T-cell (primary cell): ENCODE measurements around the gene ZCCHC24. TPM values are rescaled to one million over a fixed set of nuclear protein-coding genes. Genes with fewer than 3 reads are reported as not detected.

ENCODE experiments used
- ATAC-seq, 4 experiments: fragments of 200-7000 bp in 3 of 4; fragments of 150-1000 bp in 1 of 4; cut with Tn5 transposase; replicated peaks in 1 of 4; 1 replicate in 3 of 4; 2 replicates in 1 of 4; pipeline ENCODE4 v1.10.0; 2021; ENCODE audit warnings: moderate library complexity in 3 of 4, mild to moderate bottlenecking in 2 of 4, moderate number of reproducible peaks in 1 of 4
- CTCF ChIA-PET, 2 donors: fragments of 300-600 bp; sonication (Branson Sonifier 250); formaldehyde crosslinking; loops; one replicate each; lab custom pipeline; 2022; ENCODE audit warnings: antibody characterized with exemption in 2 of 2; lab: Charles Lee
- POLR2A ChIA-PET, 2 donors: fragments of 300-600 bp; sonication (Branson Sonifier 250); formaldehyde crosslinking; loops; one replicate each; lab custom pipeline; 2022; ENCODE audit warnings: antibody characterized with exemption in 2 of 2; lab: Charles Lee
- DNase-seq, 35 experiments: peaks; one replicate each; pipeline versions ENCODE4 v3.0.0 to v3.0.0-alpha.2; 2013 to 2023
- H3K27ac ChIP-seq: one replicate; pipeline ENCODE4 v1.5.1; 2013; ENCODE audit warnings: low read length
- H3K27me3 ChIP-seq, 2 experiments: replicated peaks in 1 of 2; 1 replicate in 1 of 2; 2 replicates in 1 of 2; pipeline versions ENCODE4 v1.6.1 to v1.7.0; 2013; ENCODE audit warnings: low read length in 1 of 2, mixed read lengths in 1 of 2; ENCODE audit not compliant: control insufficient read depth in 2 of 2, insufficient read depth in 2 of 2; ENCODE audit errors: extremely low read depth in 1 of 2
- H3K36me3 ChIP-seq, 2 donors: 1 replicate in 1 of 2; 2 replicates in 1 of 2; pipeline versions ENCODE4 v1.6.1 to v1.7.0; 2013; ENCODE audit warnings: low read length in 1 of 2; ENCODE audit not compliant: control insufficient read depth in 2 of 2, insufficient read depth in 1 of 2; ENCODE audit errors: extremely low read depth in 1 of 2
- H3K4me1 ChIP-seq, 2 experiments: 1 replicate in 1 of 2; 2 replicates in 1 of 2; pipeline versions ENCODE4 v1.6.1 to v1.7.0; 2013; ENCODE audit warnings: low read length in 2 of 2, mixed read lengths in 1 of 2; ENCODE audit not compliant: insufficient read depth in 2 of 2, control insufficient read depth in 1 of 2; ENCODE audit errors: extremely low read depth in 1 of 2
- H3K4me3 ChIP-seq, 2 donors: 1 replicate in 1 of 2; 2 replicates in 1 of 2; pipeline versions ENCODE4 v1.5.1 to v1.7.0; 2013; ENCODE audit warnings: mild to moderate bottlenecking in 2 of 2, low read length in 1 of 2, moderate library complexity in 1 of 2; ENCODE audit not compliant: control insufficient read depth in 1 of 2; ENCODE audit errors: extremely low read depth in 1 of 2
- H3K9me3 ChIP-seq: 2 replicates; pipeline ENCODE4 v1.7.0; 2013
- H3K27ac Mint-ChIP-seq, 2 donors: one replicate each; pipeline ENCODE4 v1.8.0; 2020 to 2021; ENCODE audit warnings: mild to moderate bottlenecking in 2 of 2, mixed read lengths in 2 of 2
- H3K27me3 Mint-ChIP-seq, 2 donors: one replicate each; pipeline ENCODE4 v1.8.0; 2021 to 2022; ENCODE audit warnings: mixed read lengths in 2 of 2
- H3K36me3 Mint-ChIP-seq: one replicate; pipeline ENCODE4 v1.8.0; 2021; ENCODE audit warnings: mixed read lengths
- H3K4me1 Mint-ChIP-seq, 3 donors: one replicate each; pipeline ENCODE4 v1.8.0; 2020 to 2022; ENCODE audit warnings: mixed read lengths in 3 of 3, mild to moderate bottlenecking in 1 of 3
- H3K4me3 Mint-ChIP-seq, 3 donors: one replicate each; pipeline ENCODE4 v1.8.0; 2020 to 2022; ENCODE audit warnings: mild to moderate bottlenecking in 3 of 3, mixed read lengths in 3 of 3, moderate library complexity in 3 of 3
- H3K9me3 Mint-ChIP-seq, 3 donors: one replicate each; pipeline ENCODE4 v1.8.0; 2020 to 2022; ENCODE audit warnings: mixed read lengths in 3 of 3
- WGBS: methylation state at CpG from one replicate; pipeline ENCODE4 v1.1.5; 2013; ENCODE audit warnings: missing lambda C conversion rate; ENCODE audit not compliant: insufficient coverage; 5-methylcytosine and 5-hydroxymethylcytosine counted together
- total RNA-seq, 35 experiments: library from RNA in 6 of 35; stranded (reverse) in 6 of 35; fragments of 120-200 nt in 1 of 35; gene quantifications; one replicate each; pipeline versions ENCODE4 v1.2.1 to v1.2.4 and lab custom pipeline; 2013 to 2026

The ZCCHC24 gene
- total RNA-seq, 5 donors from 2014 or later (not counting 1 experiment from before 2014, with no cell fraction given), result 0.60 to 2.4 (median 1.9) TPM

GRCh38 chr10:79435271-79436065 lies 10.0 kb downstream of the ZCCHC24 start:
- no peaks in the 10 kb centered on the region for H3K4me1 ChIP-seq
- no peaks in the 10 kb centered on the region for H3K36me3 ChIP-seq
- no peak overlapping the region for H3K4me3 Mint-ChIP-seq
- H3K9me3 Mint-ChIP-seq, result no peaks in the 10 kb centered on the region
- H3K4me3 ChIP-seq, result no peak overlapping the region
- WGBS, result 83% methylated on average over 10 of the region's 15 CpGs
- no peak overlapping the region for H3K27ac Mint-ChIP-seq
- ChIA-PET CTCF (interaction anchor here in 1 of 2 donors (0.6 kb wide), 1 partner anchor 65 kb away, joined by 3 read pairs; no protein-coding TSS in a partner anchor), POLR2A (no interaction called here)
- H3K27ac ChIP-seq, result no peak overlapping the region
- H3K9me3 ChIP-seq, result no peaks in the 10 kb centered on the region
- ATAC-seq (no peak), DNase-seq (no peak)
- peaks cover 0 to 17% of the 10 kb centered on the region in 2 experiments for H3K27me3 ChIP-seq
- no peaks in the 10 kb centered on the region for H3K36me3 Mint-ChIP-seq
- no peaks in the 10 kb centered on the region for H3K4me1 Mint-ChIP-seq
- H3K27me3 Mint-ChIP-seq, result no peaks in the 10 kb centered on the region

GRCh38 chr10:79434821-79435251 lies 10.6 kb downstream of the ZCCHC24 start:
- Mint-ChIP-seq H3K36me3 (no peaks in the 10 kb centered on the region), H3K27ac (no peak overlapping the region), H3K9me3 (no peaks in the 10 kb centered on the region), H3K4me3 (no peak overlapping the region), H3K27me3 (no peaks in the 10 kb centered on the region), H3K4me1 (no peaks in the 10 kb centered on the region)
- 51% methylated on average over 7 of the region's 7 CpGs for WGBS
- ATAC-seq (no peak), DNase-seq (no peak)
- Histone ChIP-seq H3K9me3 (no peaks in the 10 kb centered on the region), H3K27ac (no peak overlapping the region), H3K27me3 (peaks cover 0 to 17% of the 10 kb centered on the region in 2 experiments), H3K36me3 (no peaks in the 10 kb centered on the region), H3K4me1 (no peaks in the 10 kb centered on the region), H3K4me3 (no peak overlapping the region)
- ChIA-PET CTCF (no interaction called here), POLR2A (interaction anchor here in 1 of 2 donors (0.5 kb wide), 1 partner anchor 50 kb away, joined by 3 read pairs; no protein-coding TSS in a partner anchor)

GRCh38 chr10:79434223-79434687 lies 11.2 kb downstream of the ZCCHC24 start:
- Mint-ChIP-seq H3K4me1 (no peaks in the 10 kb centered on the region), H3K4me3 (no peak overlapping the region), H3K27ac (no peak overlapping the region), H3K9me3 (no peaks in the 10 kb centered on the region), H3K36me3 (no peaks in the 10 kb centered on the region), H3K27me3 (no peaks in the 10 kb centered on the region)
- H3K27ac ChIP-seq, result no peak overlapping the region
- H3K36me3 ChIP-seq, result no peaks in the 10 kb centered on the region
- CTCF ChIA-PET, result no interaction called here
- no peaks in the 10 kb centered on the region for H3K9me3 ChIP-seq
- POLR2A ChIA-PET, result interaction anchor here in 1 of 2 donors (0.5 kb wide), 1 partner anchor 50 kb away, joined by 3 read pairs; no protein-coding TSS in a partner anchor
- H3K27me3 ChIP-seq, result peaks cover 0 to 17% of the 10 kb centered on the region in 2 experiments
- 20% methylated on average over 1 of the region's 5 CpGs for WGBS
- DNase-seq (no peak), ATAC-seq (no peak)
- no peak overlapping the region for H3K4me3 ChIP-seq
- no peaks in the 10 kb centered on the region for H3K4me1 ChIP-seq

- Mint-ChIP-seq H3K27ac (no peak overlapping the region), H3K9me3 (no peaks in the 10 kb centered on the region), H3K4me1 (no peaks in the 10 kb centered on the region), H3K4me3 (no peak overlapping the region), H3K27me3 (no peaks in the 10 kb centered on the region), H3K36me3 (no peaks in the 10 kb centered on the region)
- DNase-seq (no peak), ATAC-seq (no peak)
- Histone ChIP-seq H3K36me3 (no peaks in the 10 kb centered on the region), H3K4me3 (no peak overlapping the region), H3K9me3 (no peaks in the 10 kb centered on the region), H3K27me3 (peaks cover 0 to 17% of the 10 kb centered on the region in 2 experiments), H3K27ac (no peak overlapping the region), H3K4me1 (no peaks in the 10 kb centered on the region)
- CTCF ChIA-PET, result no interaction called here
- POLR2A ChIA-PET, result no interaction called here
- 92% methylated on average over 11 of the region's 13 CpGs for WGBS
Measured at GRCh38 chr10:79433324-79434222, 11.9 kb downstream of the ZCCHC24 start.

GRCh38 chr10:79431891-79432831 lies 13.3 kb downstream of the ZCCHC24 start:
- 91% methylated on average over 11 of the region's 17 CpGs for WGBS
- no peak for ATAC-seq
- POLR2A ChIA-PET, result no interaction called here
- Histone ChIP-seq H3K27ac (no peak overlapping the region), H3K4me1 (no peaks in the 10 kb centered on the region), H3K27me3 (peaks cover 0 to 9% of the 10 kb centered on the region in 2 experiments), H3K4me3 (no peak overlapping the region), H3K9me3 (no peaks in the 10 kb centered on the region), H3K36me3 (no peaks in the 10 kb centered on the region)
- peaks cover 8% of the 10 kb centered on the region for H3K36me3 Mint-ChIP-seq
- no peaks in the 10 kb centered on the region for H3K4me1 Mint-ChIP-seq
- no peak overlapping the region for H3K27ac Mint-ChIP-seq
- no peak for DNase-seq
- peaks cover 0 to 7% (median 0%) of the 10 kb centered on the region in 3 donors for H3K9me3 Mint-ChIP-seq
- CTCF ChIA-PET, result no interaction called here
- H3K27me3 Mint-ChIP-seq, result no peaks in the 10 kb centered on the region
- H3K4me3 Mint-ChIP-seq, result no peak overlapping the region
